HepG2 (cell line): ENCODE measurements around the gene ATP9B.

Experiments
- RORA ChIP-seq: sonication (generic); formaldehyde crosslinking; IDR thresholded peaks from 2 replicates; pipeline ENCODE4 v1.5.0; 2020; ENCODE audit warnings: mild to moderate bottlenecking, missing genetic modification reagents, moderate library complexity
- ZKSCAN5 ChIP-seq: sonication (generic); formaldehyde crosslinking; IDR thresholded peaks from 2 replicates; pipeline ENCODE4 v1.5.1; 2020; ENCODE audit warnings: mild to moderate bottlenecking, missing genetic modification reagents

- TF ChIP-seq RORA (CRISPR knock-in tag) (no peak), ZKSCAN5 (no peak)
Measured at GRCh38 chr18:79208906-79209305, 139.7 kb downstream of the ATP9B start.
